DMS 273 (cell line): ENCODE data around the gene COA3.

Experiments
- DNase-seq: peaks from one replicate; lab custom pipeline; 2025; ENCODE audit not compliant: unreplicated experiment; lab: John Stamatoyannopoulos, UW

Gene COA3

GRCh38 chr17:42798383-42799380, at the start of gene COA3, which contains the start of gene CNTD1:
Gene COA3 (minus strand): TSS chr17:42798704. CDS start chr17:42798681, 23 bp downstream.
Gene CNTD1 (plus strand): TSS chr17:42798861. CDS start chr17:42799068, 207 bp downstream.
- DNase-seq = peak; percentile 96

DNA sequence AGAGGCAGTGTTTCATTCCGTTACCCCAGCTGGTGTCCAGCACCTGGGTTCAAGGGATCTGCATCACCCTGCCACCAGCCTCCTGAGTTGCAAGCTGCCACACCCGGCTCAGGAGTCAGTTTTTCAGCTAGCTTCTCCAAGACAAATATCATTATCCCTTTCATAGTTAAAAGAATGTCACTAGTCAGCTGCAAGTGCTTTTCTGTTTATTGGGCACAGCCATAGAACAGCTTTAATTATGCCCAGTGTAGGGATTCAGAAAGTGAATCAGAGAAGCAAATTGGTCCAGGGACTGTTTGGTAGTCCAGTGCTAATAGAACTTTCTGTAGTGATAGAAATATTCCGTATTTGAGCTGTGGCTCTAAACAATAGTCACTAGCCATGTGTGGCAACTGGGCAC, 49.6 kb upstream of the COA3 start:
- no peak for DNase-seq

DNA sequence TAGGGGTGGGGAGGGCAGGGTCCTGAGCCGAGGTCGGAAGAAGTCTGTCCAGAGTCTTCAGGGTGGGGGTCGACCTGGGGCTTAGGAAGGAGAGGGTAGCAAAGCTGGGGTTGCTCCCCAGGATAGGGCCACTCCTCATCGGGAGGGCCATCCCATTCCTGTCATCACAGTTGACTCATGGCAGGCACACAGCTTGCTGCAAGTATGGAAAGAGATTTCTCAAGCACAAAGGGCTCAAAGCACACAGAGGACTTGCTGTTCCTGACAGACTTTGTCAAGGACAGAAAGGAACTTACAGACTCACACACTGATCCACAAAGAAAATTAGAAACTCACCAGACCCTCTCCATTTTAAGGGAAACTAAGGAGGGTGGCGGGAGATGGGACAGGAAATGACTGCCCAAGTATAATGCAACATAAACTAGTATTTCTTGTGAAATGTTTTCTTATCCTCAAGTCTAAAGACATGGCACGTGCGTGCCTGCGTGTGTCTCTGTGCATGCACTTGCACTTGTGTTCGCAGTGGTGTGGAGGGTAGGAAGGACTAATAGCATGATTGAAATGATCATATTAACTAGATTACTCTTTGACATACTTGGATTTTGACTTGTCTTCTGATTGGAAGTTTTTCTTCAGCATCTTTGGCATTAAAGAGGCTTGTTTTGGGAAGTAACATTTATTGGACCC, 48.2 kb upstream of the COA3 start:
- DNase-seq = peak; percentile 29

DNA sequence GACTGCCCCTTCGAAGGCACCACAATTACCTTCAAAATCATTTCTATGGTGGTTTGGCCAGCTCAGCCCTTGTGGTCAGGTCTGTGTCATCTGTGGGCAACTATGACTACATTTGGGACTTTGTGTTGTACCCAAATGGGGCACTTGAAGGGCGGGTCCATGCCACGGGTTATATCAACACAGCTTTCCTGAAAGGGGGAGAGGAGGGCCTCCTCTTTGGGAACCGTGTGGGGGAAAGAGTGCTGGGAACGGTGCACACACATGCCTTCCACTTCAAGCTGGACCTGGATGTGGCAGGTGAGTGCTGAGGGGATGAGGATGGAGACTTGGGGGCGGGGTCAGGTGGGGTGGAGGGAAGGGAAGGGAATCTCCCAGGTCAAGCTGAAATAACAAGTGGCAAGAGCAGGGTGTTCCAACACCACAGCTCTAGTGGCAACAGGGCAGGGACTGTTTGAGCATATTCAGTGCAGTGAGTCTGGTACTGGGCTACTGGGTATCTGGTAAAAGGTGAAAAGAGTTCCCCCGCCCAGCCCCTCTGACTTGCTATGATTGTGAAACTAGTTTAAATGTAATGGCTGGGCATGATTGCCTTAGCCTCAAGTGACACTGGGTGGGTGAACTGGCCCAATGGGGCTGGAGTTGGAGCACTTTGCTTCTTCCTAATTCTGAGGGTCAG, 47.6 kb upstream of the COA3 start:
- no peak for DNase-seq

- DNase-seq = no peak
Observed at GRCh38 chr17:42845556-42845917, 47.0 kb upstream of the COA3 start.

DNA sequence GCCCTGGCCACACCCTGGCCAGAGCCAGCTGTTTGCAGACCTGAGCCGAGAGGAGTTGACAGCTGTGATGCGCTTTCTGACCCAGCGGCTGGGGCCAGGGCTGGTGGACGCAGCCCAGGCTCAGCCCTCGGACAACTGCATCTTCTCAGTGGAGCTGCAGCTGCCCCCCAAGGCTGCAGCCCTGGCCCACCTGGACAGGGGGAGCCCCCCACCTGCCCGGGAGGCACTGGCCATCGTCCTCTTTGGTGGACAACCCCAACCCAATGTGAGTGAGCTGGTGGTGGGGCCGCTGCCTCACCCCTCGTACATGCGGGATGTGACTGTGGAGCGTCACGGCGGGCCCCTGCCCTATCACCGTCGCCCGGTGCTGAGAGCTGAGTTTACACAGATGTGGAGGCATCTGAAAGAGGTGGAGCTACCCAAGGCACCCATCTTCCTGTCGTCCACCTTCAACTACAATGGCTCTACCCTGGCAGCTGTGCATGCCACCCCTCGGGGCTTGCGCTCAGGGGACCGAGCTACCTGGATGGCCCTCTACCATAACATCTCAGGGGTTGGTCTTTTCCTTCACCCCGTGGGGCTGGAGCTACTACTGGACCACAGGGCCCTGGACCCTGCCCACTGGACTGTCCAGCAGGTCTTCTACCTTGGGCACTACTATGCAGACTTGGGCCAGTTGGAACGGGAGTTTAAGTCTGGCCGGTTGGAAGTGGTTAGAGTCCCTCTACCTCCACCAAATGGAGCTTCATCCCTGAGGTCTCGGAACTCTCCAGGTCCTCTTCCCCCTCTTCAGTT, 46.5 kb upstream of the COA3 start:
- no peak for DNase-seq

DNA sequence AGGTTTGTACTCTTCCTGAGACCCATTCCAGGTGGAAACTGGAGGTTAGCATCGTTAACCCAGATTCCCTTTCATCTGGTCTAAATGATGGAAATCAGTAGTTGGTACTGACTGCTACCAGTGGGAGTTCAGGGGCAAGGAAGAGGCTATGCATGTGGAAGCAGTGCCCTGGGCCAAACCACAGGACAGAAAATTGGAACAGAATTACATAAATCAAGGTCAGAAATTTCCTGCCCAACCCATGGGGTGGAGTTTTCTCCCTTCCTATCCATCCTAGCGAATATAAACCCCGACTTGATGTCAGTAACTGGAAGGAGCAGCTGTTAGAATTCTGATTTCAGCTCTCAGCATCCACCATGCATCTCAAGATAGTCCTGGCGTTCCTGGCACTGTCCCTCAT, 45.8 kb upstream of the COA3 start, which contains the start of gene AOC2:
AOC2 (plus strand) TSS at position 310 of the 400 bp plus-strand sequence; CDS start at position 357, 47 bp downstream.
- DNase-seq = no peak

DNA sequence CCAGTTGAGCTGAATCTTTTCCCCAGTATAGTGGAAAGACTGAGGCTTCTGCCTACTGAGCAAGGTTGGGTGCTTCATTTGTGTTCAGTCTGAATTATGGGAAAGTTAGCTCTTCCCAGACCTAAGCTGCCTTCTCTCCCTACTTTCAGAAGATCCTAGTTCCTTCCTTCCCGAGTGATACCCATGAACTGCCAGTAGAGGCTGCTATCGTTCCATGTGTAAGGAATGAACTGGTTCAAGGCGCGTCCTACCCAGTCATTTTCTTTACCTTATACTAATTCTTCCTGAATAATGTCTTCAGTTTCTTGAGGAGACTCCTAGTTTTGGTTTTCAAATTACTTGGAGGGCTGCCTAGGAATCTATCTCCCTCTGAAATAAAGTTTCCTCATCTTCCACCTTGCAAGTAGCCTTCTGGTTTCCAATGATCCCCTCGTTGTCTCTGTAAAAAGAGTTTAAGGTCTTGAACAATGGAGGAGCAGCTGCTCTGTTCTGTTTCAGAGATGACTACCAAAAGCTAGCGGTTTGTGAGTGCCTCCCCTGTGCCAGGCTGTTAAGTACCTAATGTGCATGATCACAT, 44.9 kb upstream of the COA3 start:
- DNase-seq = peak; percentile 77

- DNase-seq = no peak
Observed at GRCh38 chr17:42841975-42842685, 43.6 kb upstream of the COA3 start.

- no peak for DNase-seq
Observed at GRCh38 chr17:42835732-42836131, 37.2 kb upstream of the COA3 start.

DNA sequence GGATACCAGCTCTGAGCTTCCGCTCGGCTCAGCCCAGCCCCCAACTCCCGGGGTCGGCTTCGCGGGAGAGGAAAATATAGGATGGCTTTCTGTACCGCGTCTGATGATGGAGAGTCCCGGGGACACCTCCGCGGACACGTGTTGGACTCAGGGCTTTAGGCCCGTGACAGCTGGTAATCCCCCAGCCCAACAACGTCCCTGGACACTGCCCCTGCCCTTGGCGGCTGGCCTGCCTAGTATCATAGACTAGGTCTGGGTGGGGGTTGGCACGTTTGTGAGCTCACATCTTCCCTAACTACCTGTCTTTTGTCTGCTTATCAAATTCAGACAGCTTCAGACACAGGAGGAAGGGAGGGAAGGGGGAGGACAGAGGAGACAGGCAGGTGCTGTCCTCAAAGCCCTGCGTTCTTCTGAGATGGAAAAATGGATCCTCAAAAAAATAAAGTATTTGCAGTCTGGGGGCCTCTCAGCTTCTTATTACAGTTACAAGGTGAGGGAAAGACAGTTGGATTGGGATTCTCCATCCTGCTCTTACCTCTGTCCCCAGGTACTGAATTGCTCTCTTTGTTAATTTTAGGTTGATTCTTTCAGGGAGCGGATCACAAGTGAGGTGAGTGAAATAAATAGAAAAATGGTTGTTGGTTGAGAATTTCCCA, 35.4 kb upstream of the COA3 start:
- DNase-seq = peak; percentile 67

DNA sequence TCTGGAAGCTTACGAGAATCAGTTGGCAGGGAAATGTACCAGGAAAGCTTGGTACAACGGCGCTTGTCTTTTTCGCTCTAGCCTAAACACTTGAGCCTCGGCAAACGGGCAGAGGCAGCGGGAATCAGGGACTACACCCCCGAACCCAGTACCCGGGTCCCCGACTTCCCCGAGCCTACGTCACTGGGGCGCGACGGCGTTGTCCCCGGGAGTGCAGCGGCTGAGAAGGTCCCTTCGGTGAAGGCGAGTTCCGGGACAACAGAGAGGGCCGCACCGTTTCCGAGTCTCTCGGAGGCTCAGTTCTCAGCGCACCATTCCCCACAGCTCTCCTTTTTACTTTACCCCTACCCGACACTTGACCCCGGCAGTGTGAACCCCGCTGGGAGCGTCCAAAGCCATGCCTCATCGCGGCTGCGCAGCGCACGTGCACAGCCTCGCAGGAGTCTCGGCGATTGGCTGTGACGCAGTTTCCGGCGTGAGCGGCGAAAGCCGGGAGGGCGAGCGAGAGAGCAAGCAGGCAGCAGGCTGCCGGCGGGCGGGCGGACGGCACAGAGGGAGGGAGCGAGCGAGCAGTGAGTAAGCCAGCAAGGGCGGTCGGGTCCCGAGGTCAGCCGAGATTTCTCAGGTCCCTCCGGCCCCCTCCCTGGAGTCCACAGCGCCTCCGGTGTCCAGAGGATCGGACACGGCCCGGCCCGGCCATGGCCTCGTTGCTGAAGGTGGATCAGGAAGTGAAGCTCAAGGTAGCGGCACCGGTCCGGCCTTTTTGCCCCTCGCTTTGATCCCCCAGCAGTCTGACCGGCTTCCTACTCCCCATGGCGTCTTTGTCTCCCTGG, 34.6 kb upstream of the COA3 start, which contains the start of gene PSME3:
PSME3 (plus strand) TSS at position 464 of the 833 bp plus-strand sequence; CDS start at position 699, 235 bp downstream.
- DNase-seq = peak; percentile 96

GRCh38 chr17:42832213-42832933, 33.9 kb upstream of the COA3 start:
- no peak for DNase-seq

DNA sequence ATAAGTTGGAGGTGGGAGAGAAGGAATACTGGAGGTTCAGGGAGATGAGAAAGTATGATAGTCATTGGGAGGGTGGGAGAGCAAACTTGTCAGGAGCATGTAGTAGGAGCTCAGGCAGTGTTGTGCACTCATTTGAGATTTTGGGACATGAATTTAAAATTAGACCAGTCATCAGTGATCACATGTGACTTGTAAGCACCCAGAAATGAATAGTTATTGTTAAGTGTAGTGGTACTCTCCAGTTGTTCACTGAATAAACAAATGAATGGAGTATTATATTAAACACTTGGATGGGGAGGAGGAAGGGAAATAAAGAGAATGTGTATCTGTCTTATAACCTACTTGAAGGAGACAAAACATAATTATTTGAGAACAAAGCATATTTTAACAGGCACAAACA, 32.5 kb upstream of the COA3 start:
- DNase-seq = no peak

- DNase-seq = no peak
Observed at GRCh38 chr17:42827472-42827871, 29.0 kb upstream of the COA3 start.

DNA sequence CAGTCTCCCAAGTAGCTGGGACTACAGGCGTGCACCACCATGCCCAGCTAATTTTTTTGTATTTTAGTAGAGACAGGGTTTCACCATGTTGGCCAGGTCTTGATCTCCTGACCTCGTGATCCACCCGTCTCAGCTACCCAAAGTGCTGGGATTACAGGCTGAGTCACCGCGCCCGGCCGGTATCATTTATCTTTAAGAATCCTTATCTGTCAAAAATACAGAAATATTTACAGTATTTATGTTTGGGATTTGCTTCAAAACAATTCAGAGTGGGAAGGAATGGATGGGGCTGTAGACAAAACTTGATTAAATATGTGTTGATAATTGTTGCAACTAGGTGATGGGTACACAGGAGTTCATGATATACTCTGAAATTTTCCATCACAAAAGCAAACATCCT, 22.7 kb upstream of the COA3 start:
- DNase-seq = no peak

- DNase-seq = peak; percentile 85
Observed at GRCh38 chr17:42819939-42820535, 21.5 kb upstream of the COA3 start.
